SK-N-SH (cell line): Measurements from ENCODE around the gene ANKDD1A. TPM values are rescaled to one million over a fixed set of nuclear protein-coding genes. Genes with fewer than 3 reads are reported as not detected.

ENCODE experiments used
- CTCF ChIA-PET: fragments of 300-600, 350-600 bp; formaldehyde crosslinking; extraction: SDS; loops from one replicate; lab custom pipeline; 2021; lab: Yijun Ruan, JAX
- POLR2A ChIA-PET: fragments of 350-600 bp; sonication (Branson Sonifier 250); formaldehyde crosslinking; extraction: SDS; loops from one replicate; lab custom pipeline; 2020; ENCODE audit warnings: antibody characterized with exemption, inconsistent platforms; lab: Yijun Ruan, JAX
- DNase-seq: peaks from one replicate; pipeline ENCODE4 v3.0.0; 2012
- H2AFZ ChIP-seq: fragments of 200-600 bp; sonication (generic); 2 replicates; pipeline ENCODE4 v1.8.1; 2016; ENCODE audit warnings: antibody characterized with exemption, mild to moderate bottlenecking, low read depth
- H3F3A ChIP-seq: fragments of 200-600 bp; sonication (generic); replicated peaks from 2 replicates; pipeline ENCODE3; 2016; ENCODE audit warnings: antibody characterized with exemption, mild to moderate bottlenecking; ENCODE audit not compliant: insufficient read depth
- H3K27ac ChIP-seq, 2 experiments: fragments of 200-500 bp in 1 of 2; fragments of 200-600 bp in 1 of 2; sonication (Bioruptor generic) in 1 of 2; sonication (generic), shearing (Covaris generic) in 1 of 2; 2 replicates each; pipeline versions ENCODE4 v1.5.1 to v1.6.1; 2014 to 2016; ENCODE audit warnings: low read depth in 2 of 2, inconsistent platforms in 1 of 2, low read length in 1 of 2, mild to moderate bottlenecking in 1 of 2, mixed read lengths in 1 of 2
- H3K27me3 ChIP-seq: fragments of 200-600 bp; sonication (generic), shearing (Covaris generic); 2 replicates; pipeline ENCODE4 v1.6.1; 2016; ENCODE audit warnings: mixed run types; ENCODE audit not compliant: insufficient read depth
- H3K36me3 ChIP-seq, 2 experiments: fragments of 200-500 bp in 1 of 2; fragments of 200-600 bp in 1 of 2; sonication (Bioruptor generic) in 1 of 2; sonication (generic) in 1 of 2; replicated peaks in 1 of 2; 2 replicates each; pipeline versions ENCODE3 to v1.5.1; 2014 to 2016; ENCODE audit warnings: low read length in 1 of 2, mild to moderate bottlenecking in 1 of 2; ENCODE audit not compliant: insufficient read depth in 2 of 2, control insufficient read depth in 1 of 2
- H3K4me1 ChIP-seq, 2 experiments: fragments of 200-500 bp in 1 of 2; fragments of 200-600 bp in 1 of 2; sonication (Bioruptor generic) in 1 of 2; sonication (generic), shearing (Covaris generic) in 1 of 2; 2 replicates each; pipeline versions ENCODE4 v1.5.1 to v1.6.1; 2014 to 2016; ENCODE audit warnings: low read depth in 1 of 2, low read length in 1 of 2, mixed run types in 1 of 2; ENCODE audit not compliant: insufficient read depth in 2 of 2, control insufficient read depth in 1 of 2
- H3K4me2 ChIP-seq: fragments of 200-600 bp; sonication (generic), shearing (Covaris generic); 2 replicates; pipeline ENCODE4 v1.6.1; 2017; ENCODE audit warnings: mixed run types
- H3K4me3 ChIP-seq, 2 experiments: fragments of 200-500 bp in 1 of 2; fragments of 200-600 bp in 1 of 2; sonication (Bioruptor generic) in 1 of 2; sonication (generic), shearing (Covaris generic) in 1 of 2; 2 replicates each; pipeline versions ENCODE4 v1.5.1 to v1.8.1; 2014 to 2016; ENCODE audit warnings: low read depth in 2 of 2, inconsistent platforms in 1 of 2, low read length in 1 of 2, mild to moderate bottlenecking in 1 of 2, mixed read lengths in 1 of 2, moderate library complexity in 1 of 2
- H3K79me2 ChIP-seq: fragments of 200-600 bp; sonication (generic); 2 replicates; pipeline ENCODE4 v1.8.1; 2017; ENCODE audit warnings: mild to moderate bottlenecking; ENCODE audit not compliant: insufficient read depth
- H3K9ac ChIP-seq: fragments of 200-600 bp; sonication (generic); 2 replicates; pipeline ENCODE4 v1.6.1; 2017; ENCODE audit warnings: mixed run types
- H3K9me2 ChIP-seq: fragments of 200-600 bp; sonication (generic); 2 replicates; pipeline ENCODE4 v1.6.1; 2017; ENCODE audit warnings: mixed run types
- H3K9me3 ChIP-seq: fragments of 200-600 bp; sonication (generic); 2 replicates; pipeline ENCODE4 v1.6.1; 2017; ENCODE audit warnings: mixed run types, mild to moderate bottlenecking, moderate library complexity
- H4K20me1 ChIP-seq: fragments of 200-600 bp; sonication (generic); 2 replicates; pipeline ENCODE4 v1.6.1; 2017; ENCODE audit warnings: mild to moderate bottlenecking, mixed run types; ENCODE audit not compliant: insufficient read depth
- CHD2 ChIP-seq: fragments of 150-350 bp; IDR thresholded peaks from 2 replicates; pipeline ENCODE4 v1.6.1; 2018; ENCODE audit warnings: low read length; ENCODE audit not compliant: partially characterized antibody
- EZH2phosphoT487 ChIP-seq: fragments of 200-600 bp; sonication (generic); IDR thresholded peaks from 2 replicates; pipeline ENCODE4 v1.6.1; 2017; ENCODE audit warnings: low read depth, mixed run types, mild to moderate bottlenecking, antibody characterized with exemption, moderate library complexity, borderline replicate concordance
- FOSL2 ChIP-seq: IDR thresholded peaks from 2 replicates; pipeline ENCODE4 v1.4.0; 2012; ENCODE audit warnings: low read depth, mild to moderate bottlenecking, moderate library complexity, borderline replicate concordance
- FOXJ3 ChIP-seq: sonication (generic); formaldehyde crosslinking; IDR thresholded peaks from 2 replicates; pipeline ENCODE4 v1.5.1; 2020; ENCODE audit warnings: mild to moderate bottlenecking, missing genetic modification reagents
- GATA2 ChIP-seq: sonication (generic); formaldehyde crosslinking; IDR thresholded peaks from 2 replicates; pipeline ENCODE4 v1.5.0; 2020; ENCODE audit warnings: mild to moderate bottlenecking, missing genetic modification reagents
- JUND ChIP-seq: IDR thresholded peaks from 2 replicates; pipeline ENCODE4 v1.4.0; 2012
- MXI1 ChIP-seq: IDR thresholded peaks from 2 replicates; pipeline ENCODE4 v1.6.1; 2012; ENCODE audit warnings: mild to moderate bottlenecking, low read depth, low read length, improper control_type of control experiment
- NFIC ChIP-seq: IDR thresholded peaks from 2 replicates; pipeline ENCODE4 v1.4.0; 2012; ENCODE audit warnings: borderline replicate concordance
- POLR2AphosphoS5 ChIP-seq: IDR thresholded peaks from 2 replicates; pipeline ENCODE4 v1.6.1; 2012; ENCODE audit warnings: low read depth, low read length
- RAD21 ChIP-seq: IDR thresholded peaks from 2 replicates; pipeline ENCODE4 v1.6.1; 2012; ENCODE audit warnings: mild to moderate bottlenecking, low read length
- REST ChIP-seq: IDR thresholded peaks from 2 replicates; pipeline ENCODE4 v1.6.1; 2012; ENCODE audit warnings: mild to moderate bottlenecking, low read depth, low read length, moderate library complexity
- SIN3A ChIP-seq: IDR thresholded peaks from 2 replicates; pipeline ENCODE4 v1.6.1; 2012; ENCODE audit warnings: low read depth, mild to moderate bottlenecking, low read length, moderate library complexity, borderline replicate concordance
- TEAD4 ChIP-seq: IDR thresholded peaks from 2 replicates; pipeline ENCODE4 v1.4.0; 2012; ENCODE audit warnings: mild to moderate bottlenecking, borderline replicate concordance; ENCODE audit not compliant: insufficient read depth
- USF1 ChIP-seq: IDR thresholded peaks from 2 replicates; pipeline ENCODE4 v1.4.0; 2012; ENCODE audit warnings: low read depth, borderline replicate concordance
- USF2 ChIP-seq: fragments of 150-350 bp; IDR thresholded peaks from 2 replicates; pipeline ENCODE4 v1.6.1; 2017; ENCODE audit warnings: antibody characterized with exemption, low read length, low read depth, borderline replicate concordance
- WGBS: methylation state at CpG from one replicate; pipeline ENCODE4 v1.1.6; 2017; ENCODE audit warnings: low lambda C conversion rate; 5-methylcytosine and 5-hydroxymethylcytosine counted together
- polyA plus RNA-seq, 3 experiments: library from polyadenylated mRNA; depleted of rRNA; stranded (reverse); fragments of >200 nt; gene quantifications; 2 replicates each; pipeline ENCODE4 v1.2.3, GENCODE V29; 2012

ANKDD1A gene
- polyA plus RNA-seq, 1 of the 3 experiments (the other 2 are of a cell fraction), result 8.6 TPM

- Histone ChIP-seq H3K36me3 (no peaks in the 10 kb centered on the region), H3K79me2 (no peaks in the 10 kb centered on the region), H3K9me2 (no peaks in the 10 kb centered on the region), H3F3A (peaks cover 14% of the 10 kb centered on the region), H3K4me3 (no peak overlapping the region), H3K9ac (no peak overlapping the region), H3K27ac (no peak overlapping the region), H3K9me3 (no peaks in the 10 kb centered on the region), H3K4me2 (no peak overlapping the region), H3K27me3 (no peaks in the 10 kb centered on the region), H4K20me1 (no peaks in the 10 kb centered on the region), H3K4me1 (no peaks in the 10 kb centered on the region), H2AFZ (no peak overlapping the region)
- no peak for DNase-seq
- 88% methylated on average over 6 of the region's 10 CpGs for WGBS
- TF ChIP-seq NFIC, result no peak
- no peak for TF ChIP-seq TEAD4
- no peak for TF ChIP-seq FOXJ3 (CRISPR knock-in tag)
- no peak for TF ChIP-seq MXI1
- TF ChIP-seq CHD2, result no peak
- TF ChIP-seq RAD21, result no peak
- no peak for TF ChIP-seq POLR2AphosphoS5
- no peak for TF ChIP-seq REST
- TF ChIP-seq JUND, result no peak
- TF ChIP-seq USF1, result no peak
- TF ChIP-seq FOSL2, result no peak
- no peak for TF ChIP-seq GATA2 (CRISPR knock-in tag)
- TF ChIP-seq EZH2phosphoT487, result no peak
- TF ChIP-seq USF2, result no peak
- no peak for TF ChIP-seq SIN3A
- CTCF ChIA-PET, result interaction anchor here (1.0 kb wide), 1 partner anchor 19 kb away, joined by 3 read pairs; no protein-coding TSS in a partner anchor
- POLR2A ChIA-PET, result no interaction called here
These were observed 35.5 kb downstream of the ANKDD1A start for GRCh38 chr15:64947211-64947610.
